GM10248 (cell line): Measurements from ENCODE around the gene OR6S1.

ENCODE experiments used
- CTCF ChIA-PET: fragments of 300-600 bp; sonication (Branson Sonifier 250); formaldehyde crosslinking; extraction: SDS; loops from one replicate; lab custom pipeline; 2021; ENCODE audit warnings: antibody characterized with exemption; lab: Yijun Ruan, JAX
- POLR2A ChIA-PET: fragments of 350-650 bp; sonication (Branson Sonifier 250); formaldehyde crosslinking; extraction: SDS; loops from one replicate; lab custom pipeline; 2020; ENCODE audit warnings: antibody characterized with exemption; lab: Yijun Ruan, JAX
- DNase-seq: peaks from one replicate; pipeline ENCODE4 v3.0.0; 2012; ENCODE audit errors: extremely low spot score
- CTCF ChIP-seq: IDR thresholded peaks from 2 replicates; pipeline ENCODE4 v1.5.1; 2012; ENCODE audit warnings: mild to moderate bottlenecking, low read depth; ENCODE audit errors: extremely low read depth, missing control alignments, control extremely low read depth

OR6S1 gene

GRCh38 chr14:20632831-20633691 lies 8.4 kb downstream of the OR6S1 start:
- POLR2A ChIA-PET, result interaction anchor here (0.5 kb wide), 1 partner anchor 101 kb away, joined by 3 read pairs; no protein-coding TSS in a partner anchor
- peak; percentile 81 for DNase-seq
- TF ChIP-seq CTCF, result no peak
- CTCF ChIA-PET, result interaction anchor here (0.8 to 3.3 kb wide), 11 partner anchors 9 to 438 kb away, joined by 3 to 16 read pairs (median 5); partner anchors contain the start of genes ANG and RNASE4

DNA sequence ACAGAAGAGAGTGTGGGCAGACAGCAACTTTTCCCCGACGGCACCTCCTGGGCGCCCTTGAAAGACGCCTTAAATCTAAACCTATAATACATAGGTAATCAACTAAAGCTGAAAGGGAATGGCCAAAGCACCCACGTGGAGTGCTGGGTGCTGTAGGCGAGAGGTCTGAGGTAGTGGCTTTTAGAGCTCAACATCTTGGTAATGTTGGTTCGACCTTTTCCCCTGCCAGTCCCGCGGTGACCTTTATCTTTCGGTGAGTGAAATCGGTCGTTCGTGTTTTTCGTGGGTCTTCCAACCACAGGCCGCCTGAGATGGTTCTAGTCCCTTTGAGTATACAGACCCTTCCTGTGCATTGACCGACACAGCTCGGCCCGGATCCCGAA lies 9.1 kb downstream of the OR6S1 start:
- ChIA-PET POLR2A (interaction anchor here (0.5 to 0.6 kb wide), 2 partner anchors 30 to 101 kb away, joined by 3 read pairs; no protein-coding TSS in a partner anchor), CTCF (interaction anchor here (0.8 to 3.3 kb wide), 14 partner anchors 8 to 438 kb away, joined by 3 to 16 read pairs (median 5); partner anchors contain the start of genes ANG and RNASE4)
- peak; percentile 46 for DNase-seq
- no peak for TF ChIP-seq CTCF

GRCh38 chr14:20631880-20632389 lies 9.6 kb downstream of the OR6S1 start:
- ChIA-PET POLR2A (interaction anchor here (0.6 kb wide), 1 partner anchor 31 kb away, joined by 3 read pairs; no protein-coding TSS in a partner anchor), CTCF (interaction anchor here (0.8 to 3.3 kb wide), 15 partner anchors 8 to 439 kb away, joined by 3 to 16 read pairs (median 5); partner anchors contain the start of genes ANG and RNASE4)
- TF ChIP-seq CTCF, result no peak
- DNase-seq, result peak; percentile 31

GRCh38 chr14:20631023-20631879 lies 10.2 kb downstream of the OR6S1 start:
- CTCF ChIA-PET, result interaction anchor here (0.7 to 3.3 kb wide), 14 partner anchors 7 to 227 kb away, joined by 3 to 16 read pairs (median 5); partner anchors contain the start of gene RNASE4
- no peak for TF ChIP-seq CTCF
- POLR2A ChIA-PET, result interaction anchor here (0.6 kb wide), 1 partner anchor 162 kb away, joined by 3 read pairs; the partner anchor contains the start of gene PNP
- no peak for DNase-seq

DNA sequence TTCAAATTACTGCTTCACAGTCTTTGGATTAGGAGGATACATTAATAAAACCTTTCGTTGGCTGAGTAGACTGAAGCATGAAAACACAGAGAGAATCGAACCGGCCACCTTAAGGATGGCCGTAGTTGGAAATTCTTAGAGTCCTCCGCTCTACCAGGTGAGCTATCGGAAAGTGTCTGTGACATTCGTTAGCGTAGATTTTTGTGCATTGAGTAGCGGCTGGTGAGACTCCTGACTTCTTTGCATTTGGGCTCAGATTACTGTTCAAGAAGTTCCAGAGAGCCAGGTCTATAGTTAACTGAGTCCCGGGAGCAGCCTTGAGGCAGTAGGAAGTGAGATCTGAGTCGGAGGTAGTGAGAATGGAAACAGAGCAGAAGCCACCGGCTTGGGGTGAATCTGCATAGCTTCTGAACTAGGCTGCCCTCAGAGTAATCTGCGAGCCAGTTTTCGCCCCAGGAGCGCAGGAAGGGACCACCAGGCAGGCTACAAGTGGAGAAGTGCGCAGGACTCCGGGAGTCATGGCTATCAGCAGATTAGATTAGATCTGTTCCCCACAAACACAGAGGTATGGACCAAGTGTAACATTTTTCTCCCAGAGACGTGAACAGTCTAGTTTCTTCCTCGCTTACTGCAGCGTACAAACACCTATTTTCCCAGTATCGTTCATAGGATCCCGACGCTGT lies 11.0 kb downstream of the OR6S1 start:
- ChIA-PET CTCF (interaction anchor here (0.7 to 3.3 kb wide), 9 partner anchors 9 to 227 kb away, joined by 3 to 16 read pairs (median 3); no protein-coding TSS in a partner anchor), POLR2A (interaction anchor here (0.6 to 0.8 kb wide), 2 partner anchors 161 to 288 kb away, joined by 3 to 6 read pairs; partner anchors contain the start of gene PNP)
- TF ChIP-seq CTCF, result no peak
- peak; percentile 33 for DNase-seq
